GM21390 (cell line): Measurements from ENCODE around the gene LPP.

Source experiments
- ATAC-seq: cut with Tn5 transposase; IDR thresholded peaks from one replicate; pipeline ENCODE4 v1.9.1; 2021; ENCODE audit not compliant: unreplicated experiment

The LPP gene

DNA sequence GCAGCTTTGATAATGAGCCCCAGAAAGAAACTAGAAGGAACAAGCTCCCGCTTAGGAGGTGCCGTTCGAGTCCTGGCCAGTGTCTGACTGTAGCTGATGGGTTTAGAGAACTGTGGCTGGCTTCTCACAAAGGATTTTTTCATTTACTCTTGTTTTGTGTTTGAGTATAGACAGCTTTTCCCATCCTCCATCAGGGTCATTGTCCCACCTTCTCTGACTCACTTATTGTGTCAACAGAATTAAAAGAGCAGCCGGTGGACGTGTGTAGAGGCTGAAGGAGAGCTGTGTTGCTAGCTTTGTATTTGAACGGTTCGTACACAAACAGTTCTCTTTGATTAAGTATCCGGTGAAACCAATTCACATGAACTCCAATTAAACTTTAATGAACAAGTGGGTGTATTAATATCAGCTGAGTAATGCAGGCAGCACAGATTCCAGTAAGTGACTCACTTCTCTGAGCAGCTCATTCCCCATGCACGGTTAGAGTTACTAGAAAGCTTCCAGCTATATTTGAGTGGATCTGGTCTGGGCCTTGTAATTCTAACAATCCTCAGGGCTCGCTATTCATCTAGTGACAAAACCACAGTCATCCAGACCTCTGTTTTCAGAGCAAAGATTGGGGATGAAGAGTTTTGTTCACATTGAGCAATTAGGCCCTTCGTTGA, 141.0 kb downstream of the LPP start:
- ATAC-seq: no peak

- no peak for ATAC-seq
Observed at GRCh38 chr3:188295876-188296275, 141.9 kb downstream of the LPP start.

DNA sequence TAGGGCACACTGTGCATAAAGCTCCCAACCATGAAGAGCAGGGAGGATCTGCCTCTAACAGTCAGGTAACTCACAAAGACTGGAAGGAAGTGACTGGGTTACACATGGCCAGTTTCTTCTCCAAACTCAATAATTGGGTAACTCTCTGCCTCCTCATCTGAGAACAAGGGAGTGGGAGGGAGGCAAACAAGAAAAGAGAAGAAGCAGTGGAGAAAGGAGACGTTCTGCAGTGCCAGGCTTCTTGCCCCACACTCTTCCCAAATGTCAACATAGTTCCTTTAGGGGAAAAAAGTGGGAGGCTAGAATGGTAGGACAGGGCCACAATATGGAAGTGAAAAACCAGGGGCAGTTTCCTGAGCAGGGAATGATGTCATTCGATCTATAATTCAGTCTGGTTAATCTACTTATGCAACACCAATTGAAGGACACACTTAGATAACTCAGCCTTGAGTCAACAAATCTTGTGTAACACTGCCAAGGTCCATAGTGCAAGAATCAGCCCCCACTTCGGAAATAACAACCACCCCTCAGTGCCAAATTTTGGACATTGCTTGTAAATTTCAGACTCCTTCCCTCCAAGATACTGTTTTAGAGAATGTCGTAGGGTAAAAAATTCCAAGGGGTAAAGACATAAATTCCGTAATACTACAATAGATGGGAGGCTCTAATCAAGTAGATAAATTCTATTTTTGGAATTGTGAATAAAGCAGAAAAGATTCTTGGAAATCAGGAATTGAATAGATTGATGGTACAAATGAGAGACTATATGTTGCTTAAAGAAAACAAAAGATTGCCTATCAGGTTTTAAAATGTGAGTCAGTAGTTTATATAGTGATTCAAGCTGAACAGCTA, 143.0 kb downstream of the LPP start:
- ATAC-seq: no peak

- no peak for ATAC-seq
Observed at GRCh38 chr3:188298585-188298984, 144.6 kb downstream of the LPP start.

DNA sequence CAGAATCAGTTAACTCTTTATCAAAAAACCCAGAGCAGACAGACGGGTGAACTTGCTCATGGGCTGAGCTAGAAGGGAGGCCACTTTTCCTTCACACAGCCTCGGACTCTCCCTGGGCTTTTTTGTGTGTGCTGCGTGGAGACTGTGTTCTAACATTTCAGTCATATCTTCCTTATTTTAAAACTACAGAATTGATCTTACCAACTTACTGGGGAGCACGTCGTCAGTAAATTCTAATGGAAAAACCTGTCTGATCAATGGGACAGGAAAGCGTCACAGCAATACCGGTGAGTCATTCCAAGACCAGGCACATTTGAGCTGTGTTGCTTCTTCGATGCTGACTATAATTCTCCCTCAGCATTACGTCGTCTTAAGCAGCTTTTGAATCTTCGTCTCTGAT, 145.1 kb downstream of the LPP start:
- no peak for ATAC-seq

DNA sequence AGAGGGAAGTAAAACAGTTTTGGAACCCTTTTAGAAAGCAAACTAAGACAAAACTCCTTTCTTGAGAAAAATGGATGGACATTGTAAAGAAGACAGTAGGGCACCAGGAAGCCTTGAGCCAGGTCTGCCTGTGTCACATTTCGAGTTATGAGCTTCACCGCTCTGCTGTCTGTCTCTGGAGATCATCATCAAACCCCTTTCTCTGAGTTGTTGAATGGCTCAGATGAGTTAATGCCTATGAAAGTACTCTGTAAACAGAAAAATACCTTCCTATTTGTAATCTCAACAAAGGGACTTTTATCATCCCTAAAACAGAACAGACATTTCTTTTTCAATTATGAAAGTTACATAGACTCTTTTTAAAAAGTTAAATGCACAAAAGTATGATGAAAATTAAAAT, 145.8 kb downstream of the LPP start:
- ATAC-seq: no peak

GRCh38 chr3:188301147-188301546, 147.2 kb downstream of the LPP start:
- ATAC-seq: no peak

GRCh38 chr3:188303286-188303799, 149.4 kb downstream of the LPP start:
- no peak for ATAC-seq

GRCh38 chr3:188303823-188304222, 149.9 kb downstream of the LPP start:
- no peak for ATAC-seq

GRCh38 chr3:188304501-188304900, 150.5 kb downstream of the LPP start:
- ATAC-seq: no peak

DNA sequence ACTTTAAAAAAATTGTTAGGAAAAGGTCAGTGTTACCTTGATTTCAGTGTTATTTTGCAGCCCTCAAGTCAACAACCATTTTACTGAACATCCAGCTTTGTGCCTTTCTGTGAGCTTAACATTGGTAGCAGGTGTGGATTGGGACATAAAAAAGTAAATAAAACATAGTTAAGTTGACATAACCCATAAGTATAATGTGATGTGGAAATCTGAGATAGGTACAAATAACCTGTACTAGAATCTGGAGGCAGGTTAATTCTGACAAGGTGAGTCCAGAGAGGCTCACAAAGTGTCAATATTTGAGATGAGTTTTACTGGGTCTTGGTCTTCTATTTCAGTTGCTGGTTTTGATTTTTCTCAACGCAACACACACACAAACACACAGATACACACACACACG, 151.3 kb downstream of the LPP start:
- ATAC-seq: no peak

GRCh38 chr3:188306435-188307005, 152.6 kb downstream of the LPP start:
- no peak for ATAC-seq

DNA sequence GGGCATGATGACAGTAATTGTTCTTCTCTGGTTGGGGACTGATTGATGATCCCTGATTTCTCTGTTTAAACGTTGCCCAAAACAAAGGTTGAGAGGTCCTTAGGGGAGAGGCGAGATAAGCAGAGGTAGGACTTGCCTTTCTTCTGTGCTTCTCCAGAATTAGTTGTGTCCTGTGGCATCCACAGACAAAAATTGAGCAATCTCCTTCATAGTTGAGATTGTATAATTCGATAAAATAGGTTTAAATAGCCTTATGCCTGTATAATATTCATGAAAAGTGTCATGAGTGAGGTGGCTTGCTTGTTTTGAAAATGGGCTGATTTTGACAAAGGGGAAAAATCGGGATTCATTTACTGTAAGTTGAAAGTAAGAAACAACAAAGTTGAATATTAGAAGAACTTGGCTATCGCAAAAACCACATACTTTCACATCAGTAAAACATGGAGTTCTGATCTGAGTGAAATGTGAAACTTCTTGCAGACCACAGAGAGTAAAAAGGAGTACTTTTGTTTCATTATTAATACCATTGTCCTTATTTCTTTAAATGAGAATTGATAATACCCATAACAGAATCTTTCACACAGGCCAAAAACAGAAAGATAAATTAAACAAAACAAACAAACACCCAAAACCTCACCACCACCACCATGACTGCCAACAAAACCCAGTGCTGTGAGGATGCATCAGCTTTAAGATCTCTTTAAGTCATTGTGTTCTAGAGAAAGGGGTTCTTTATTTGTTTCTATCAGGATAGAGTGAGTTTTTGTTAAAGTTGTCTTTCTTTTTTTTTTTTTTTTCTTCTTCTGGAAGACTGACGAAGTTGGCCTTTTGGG, 155.7 kb downstream of the LPP start:
- peak; percentile 99 for ATAC-seq

DNA sequence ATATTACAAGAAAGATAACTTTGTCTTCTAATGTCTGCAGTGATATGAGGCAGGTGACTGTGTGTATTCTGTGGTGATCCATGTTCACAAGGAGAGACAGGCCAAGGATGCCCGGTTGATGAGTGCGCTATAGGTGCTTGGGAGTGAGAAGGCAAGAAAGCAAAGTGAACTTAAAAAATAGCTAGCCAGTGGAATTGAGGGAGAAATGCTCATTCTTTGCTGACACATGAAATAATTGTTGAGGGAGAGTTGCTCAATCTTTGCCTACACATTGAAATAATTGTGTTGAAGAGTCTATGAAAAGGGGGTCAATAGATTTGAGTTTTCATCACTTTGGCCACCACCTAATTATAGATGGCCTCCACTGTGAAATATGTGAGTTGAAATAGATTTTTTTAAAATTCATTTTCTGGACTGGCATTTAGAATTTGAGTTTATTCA, 156.3 kb downstream of the LPP start:
- ATAC-seq: peak; percentile 12

GRCh38 chr3:188315553-188315952, 161.6 kb downstream of the LPP start:
- no peak for ATAC-seq

DNA sequence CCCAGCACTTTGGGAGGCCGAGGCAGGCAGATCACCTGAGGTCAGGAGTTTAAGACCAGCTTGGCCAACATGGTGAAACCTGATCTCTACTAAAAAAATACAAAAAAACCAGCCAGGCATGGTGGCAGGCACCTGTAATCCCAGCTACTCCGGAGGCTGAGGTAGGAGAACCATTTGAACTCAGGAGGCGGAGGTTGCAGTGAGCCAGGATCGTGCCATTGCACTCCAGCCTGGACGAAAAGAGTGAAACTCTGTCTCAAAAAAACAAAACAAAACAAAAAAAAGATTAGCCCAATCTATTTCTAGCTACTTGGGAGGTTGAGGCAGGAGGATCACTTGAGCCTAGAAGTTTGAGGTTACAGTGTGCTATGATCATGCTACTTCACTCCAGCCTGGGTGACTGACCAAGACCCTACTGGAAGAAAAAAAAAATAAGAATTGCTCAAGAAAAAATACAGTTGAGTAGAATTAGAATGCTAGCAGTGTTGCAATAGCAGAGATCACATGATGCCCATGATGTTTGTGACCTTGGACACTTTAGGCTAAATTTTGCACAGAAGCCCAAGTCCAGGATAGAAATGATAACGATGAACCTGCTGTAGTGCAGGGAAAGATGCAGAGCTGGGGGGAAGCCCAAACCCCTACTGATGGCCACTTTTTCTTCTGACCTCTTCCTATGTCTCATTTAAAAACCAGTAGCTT, 162.2 kb downstream of the LPP start:
- no peak for ATAC-seq

GRCh38 chr3:188316723-188317070, 162.7 kb downstream of the LPP start:
- ATAC-seq: no peak

DNA sequence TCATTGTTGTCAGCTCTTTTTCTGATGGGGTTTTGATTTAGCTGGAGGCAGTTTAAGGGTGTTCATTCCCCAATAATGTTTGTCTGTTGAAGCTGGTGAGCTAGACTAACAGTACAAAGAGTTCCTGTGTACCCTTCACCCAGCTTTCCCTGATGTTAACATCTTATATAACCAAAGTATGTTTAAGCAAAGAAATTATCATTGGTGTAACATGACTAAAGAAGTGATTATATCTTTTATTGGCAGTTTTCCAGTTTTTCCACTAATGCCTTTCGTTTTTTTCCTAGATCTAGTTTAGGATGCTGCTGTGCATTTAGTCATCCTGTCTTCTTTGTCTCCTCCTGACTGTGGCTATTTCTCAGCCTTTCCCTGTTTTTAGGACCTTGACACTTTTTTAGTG, 165.6 kb downstream of the LPP start:
- ATAC-seq: no peak

GRCh38 chr3:188320757-188321156, 166.8 kb downstream of the LPP start:
- no peak for ATAC-seq

DNA sequence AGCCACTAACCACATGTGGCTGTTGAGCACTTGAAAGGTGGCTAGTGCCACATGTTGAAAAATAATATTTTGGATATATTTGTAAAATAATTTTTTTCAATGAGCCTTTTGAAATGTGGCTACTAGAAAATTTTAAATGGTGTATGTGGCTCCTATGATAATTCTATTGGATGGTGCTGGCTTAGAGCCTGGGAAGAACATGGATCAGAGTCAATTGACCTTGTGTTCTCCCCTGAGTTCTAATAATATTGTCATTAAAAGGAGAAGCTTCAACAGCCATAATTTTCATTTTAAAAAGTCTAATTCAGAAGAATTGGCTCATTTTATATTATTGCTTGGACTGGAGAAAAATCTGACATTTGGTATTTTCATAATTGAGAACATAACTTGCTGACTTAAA, 167.3 kb downstream of the LPP start:
- ATAC-seq: no peak
